HG02840 (cell line): ENCODE data around the gene PRDX5.

Experiments used
- ATAC-seq: cut with Tn5 transposase; IDR thresholded peaks from one replicate; pipeline ENCODE4 v1.9.1; 2021; ENCODE audit warnings: mild to moderate bottlenecking, moderate library complexity, moderate number of reproducible peaks; ENCODE audit not compliant: unreplicated experiment, low FRiP score

Gene PRDX5

GRCh38 chr11:64289002-64289564 is 28.8 kb upstream of the PRDX5 start:
- ATAC-seq: no peak

- ATAC-seq: no peak
These were observed 27.3 kb upstream of the PRDX5 start for GRCh38 chr11:64290352-64291261.

- ATAC-seq: no peak
These were observed 26.6 kb upstream of the PRDX5 start, which contains the start of gene KCNK4 for GRCh38 chr11:64291262-64291751. Gene KCNK4 (plus strand): TSS chr11:64291302. CDS start chr11:64293019, 1,717 bp downstream.

GRCh38 chr11:64291752-64292459 is 26.0 kb upstream of the PRDX5 start:
- ATAC-seq: no peak

- ATAC-seq: no peak
These were observed 25.3 kb upstream of the PRDX5 start for GRCh38 chr11:64292460-64293254.

- no peak for ATAC-seq
These were observed 23.1 kb upstream of the PRDX5 start for GRCh38 chr11:64294774-64295173.

GRCh38 chr11:64295760-64296159 is 22.2 kb upstream of the PRDX5 start:
- ATAC-seq: no peak

GRCh38 chr11:64296236-64296635 is 21.7 kb upstream of the PRDX5 start:
- no peak for ATAC-seq

GRCh38 chr11:64296830-64297698 is 20.9 kb upstream of the PRDX5 start:
- ATAC-seq: no peak

- no peak for ATAC-seq
These were observed 20.1 kb upstream of the PRDX5 start for GRCh38 chr11:64297699-64298358.

- no peak for ATAC-seq
These were observed 18.7 kb upstream of the PRDX5 start for GRCh38 chr11:64298966-64299846.

GRCh38 chr11:64299847-64300648 is 17.9 kb upstream of the PRDX5 start, which contains the start of gene CATSPERZ:
Gene CATSPERZ (plus strand): TSS chr11:64300358. CDS start chr11:64300411, 53 bp downstream.
- ATAC-seq: no peak

- ATAC-seq: no peak
These were observed 14.6 kb upstream of the PRDX5 start for GRCh38 chr11:64303109-64304031.

GRCh38 chr11:64304032-64304315 is 13.9 kb upstream of the PRDX5 start:
- no peak for ATAC-seq

- peak; percentile 21 for ATAC-seq
These were observed 13.4 kb upstream of the PRDX5 start for GRCh38 chr11:64304316-64305072.
